Jurkat, Clone E6-1 (cell line): ENCODE measurements around the gene ADAMTSL3.
"Not testable (repeated sequence)": the region's sequence is repeated elsewhere in the genome, so short reads cannot be mapped to it uniquely, and the experiment has no call there.

Experiments
- DNase-seq: peaks from one replicate; pipeline ENCODE4 v3.0.0-alpha.2; 2011; ENCODE audit warnings: low read depth, low spot score
- H3K4me3 ChIP-seq: 2 replicates; pipeline ENCODE4 v1.5.1; 2011; ENCODE audit warnings: mild to moderate bottlenecking, low read length, control low read depth, moderate library complexity

The ADAMTSL3 gene

GRCh38 chr15:84034578-84035398 is 380.9 kb downstream of the ADAMTSL3 start:
- peak; percentile 20 for DNase-seq

GRCh38 chr15:84035399-84035766 is 381.5 kb downstream of the ADAMTSL3 start:
- peak; percentile 39 for DNase-seq
- no peak overlapping the region for H3K4me3 ChIP-seq

More at GRCh38 chr15:84034578-84035398, 380.9 kb downstream of the ADAMTSL3 start:
- no peak overlapping the region for H3K4me3 ChIP-seq

- DNase-seq, result no peak
- H3K4me3 ChIP-seq, result no peak overlapping the region
Measured at GRCh38 chr15:84037301-84037700, 383.4 kb downstream of the ADAMTSL3 start.

GRCh38 chr15:84042434-84043056 is 388.6 kb downstream of the ADAMTSL3 start:
- not testable (repeated sequence) for DNase-seq, H3K4me3 ChIP-seq

- H3K4me3 ChIP-seq, result no peak overlapping the region
- DNase-seq, result no peak
Measured at GRCh38 chr15:84046064-84046637, 392.2 kb downstream of the ADAMTSL3 start.

GRCh38 chr15:84049480-84049879 is 395.6 kb downstream of the ADAMTSL3 start:
- not testable (repeated sequence) for DNase-seq, H3K4me3 ChIP-seq

- no peak for DNase-seq
- no peak overlapping the region for H3K4me3 ChIP-seq
Measured at GRCh38 chr15:84050076-84050475, 396.2 kb downstream of the ADAMTSL3 start.

GRCh38 chr15:84051146-84051545 is 397.2 kb downstream of the ADAMTSL3 start:
- DNase-seq, H3K4me3 ChIP-seq: not testable (repeated sequence)

- H3K4me3 ChIP-seq, DNase-seq: not testable (repeated sequence)
Measured at GRCh38 chr15:84054544-84054943, 400.6 kb downstream of the ADAMTSL3 start.

- H3K4me3 ChIP-seq, result no peak overlapping the region
- no peak for DNase-seq
Measured at GRCh38 chr15:84057714-84058331, 403.9 kb downstream of the ADAMTSL3 start.

- DNase-seq, H3K4me3 ChIP-seq: not testable (repeated sequence)
Measured at GRCh38 chr15:84063674-84064073, 409.8 kb downstream of the ADAMTSL3 start.

GRCh38 chr15:84068674-84069073 is 414.8 kb downstream of the ADAMTSL3 start:
- not testable (repeated sequence) for DNase-seq, H3K4me3 ChIP-seq

GRCh38 chr15:84078038-84078437 is 424.1 kb downstream of the ADAMTSL3 start:
- not testable (repeated sequence) for DNase-seq, H3K4me3 ChIP-seq

GRCh38 chr15:84079325-84079884 is 425.5 kb downstream of the ADAMTSL3 start:
- not testable (repeated sequence) for DNase-seq
- peak overlapping the region; percentile 72 for H3K4me3 ChIP-seq

- DNase-seq, result peak; percentile 68
- H3K4me3 ChIP-seq, result peak overlapping the region; percentile 72
Measured at GRCh38 chr15:84079885-84080777, 426.2 kb downstream of the ADAMTSL3 start.

GRCh38 chr15:84080778-84081084 is 426.8 kb downstream of the ADAMTSL3 start:
- not testable (repeated sequence) for DNase-seq
- H3K4me3 ChIP-seq, result peak overlapping the region; percentile 72

- no peak for DNase-seq
- H3K4me3 ChIP-seq, result no peak overlapping the region
Measured at GRCh38 chr15:84081391-84082168, 427.7 kb downstream of the ADAMTSL3 start.

GRCh38 chr15:84082739-84083138 is 428.8 kb downstream of the ADAMTSL3 start:
- DNase-seq, result no peak

More at GRCh38 chr15:84082739-84083138, 428.8 kb downstream of the ADAMTSL3 start:
- no peak overlapping the region for H3K4me3 ChIP-seq
